Activated CD4-positive, alpha-beta T cell treated with anti-CD3 and anti-CD28 coated beads, Interleukin-2, amount 10 ng/mL, durations not matched to agents 7 days and 5 days (primary cell): ENCODE data around the gene ZNF792. TPM values are rescaled to one million over a fixed set of nuclear protein-coding genes. Genes with fewer than 3 reads are reported as not detected.
A peak's percentile ranks its signal among the peaks of the same experiment; 100 is the strongest.
"Not testable (repeated sequence)": the region's sequence is repeated elsewhere in the genome, so short reads cannot be mapped to it uniquely, and the experiment has no call there.

Source experiments
- CTCF ChIA-PET: fragments of 350-600 bp; sonication (Branson Sonifier 250); formaldehyde crosslinking; loops from one replicate; lab custom pipeline; 2021; ENCODE audit warnings: antibody characterized with exemption; lab: Charles Lee
- POLR2A ChIA-PET: fragments of 350-600 bp; sonication (Branson Sonifier 250); formaldehyde crosslinking; loops from one replicate; lab custom pipeline; 2021; ENCODE audit warnings: antibody characterized with exemption; lab: Charles Lee
- DNase-seq: peaks from one replicate; pipeline ENCODE4 v3.0.0-alpha.2; 2020
- H3K27ac Mint-ChIP-seq: one replicate; pipeline ENCODE4 v1.8.0; 2021; ENCODE audit warnings: mild to moderate bottlenecking, moderate library complexity, mixed read lengths
- H3K27me3 Mint-ChIP-seq: one replicate; pipeline ENCODE4 v1.8.0; 2021; ENCODE audit warnings: mixed read lengths
- H3K36me3 Mint-ChIP-seq: one replicate; pipeline ENCODE4 v1.8.0; 2021; ENCODE audit warnings: low read depth, mixed read lengths
- H3K4me1 Mint-ChIP-seq: one replicate; pipeline ENCODE4 v1.8.0; 2021; ENCODE audit warnings: mixed read lengths
- H3K4me3 Mint-ChIP-seq: one replicate; pipeline ENCODE4 v1.8.0; 2021; ENCODE audit warnings: mild to moderate bottlenecking, moderate library complexity, mixed read lengths
- H3K9me3 Mint-ChIP-seq: one replicate; pipeline ENCODE4 v1.8.0; 2021; ENCODE audit warnings: mixed read lengths
- total RNA-seq, 2 experiments: library from RNA; stranded (reverse); gene quantifications; one replicate each; pipeline ENCODE4 v1.2.3, GENCODE V29; 2021

The ZNF792 gene
- total RNA-seq, 2 experiments from 2014 or later = 14.8 to 15.3 TPM

DNA sequence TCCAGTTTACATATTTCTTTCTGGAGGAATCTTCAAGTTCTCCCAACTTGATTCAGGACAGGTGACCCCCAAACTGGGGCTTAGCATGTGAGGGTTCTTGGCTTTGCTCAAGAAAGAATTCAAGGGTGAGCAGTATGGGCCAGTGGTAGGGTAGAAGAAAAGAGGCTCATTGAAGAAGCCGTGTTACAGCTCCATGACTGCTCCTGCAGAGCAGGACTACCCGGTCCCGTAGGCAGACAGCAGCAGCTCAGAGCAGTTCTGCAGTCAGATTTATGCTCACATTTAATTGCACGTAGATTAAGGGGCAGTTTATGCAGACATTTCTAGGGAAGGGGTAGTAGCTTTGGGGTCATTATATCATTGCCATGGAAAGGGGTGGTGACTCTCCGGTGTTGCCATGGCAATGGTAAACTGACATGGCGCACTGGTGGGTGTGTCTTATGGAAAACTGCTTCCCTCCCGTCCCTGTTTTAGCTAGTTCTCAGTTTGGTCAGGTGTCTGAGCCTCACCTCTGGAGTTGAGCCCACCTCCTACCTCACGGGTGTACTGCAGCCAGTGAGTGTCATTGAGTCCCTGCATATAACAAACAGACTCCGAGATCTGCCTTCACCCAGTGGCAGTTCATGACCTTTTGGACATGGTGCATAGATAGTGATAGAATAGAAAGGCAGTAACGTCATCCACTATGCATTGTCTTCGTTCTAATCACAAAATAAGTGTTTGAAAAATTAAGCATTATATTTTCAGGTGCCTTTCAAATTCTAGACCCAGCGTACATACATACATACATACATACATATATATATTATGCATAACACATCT, 16.0 kb upstream of the ZNF792 start:
- peaks cover 15% of the 10 kb centered on the region for H3K9me3 Mint-ChIP-seq
- no peak overlapping the region for H3K4me3 Mint-ChIP-seq
- H3K27me3 Mint-ChIP-seq = peaks cover 2% of the 10 kb centered on the region
- POLR2A ChIA-PET = no interaction called here
- H3K4me1 Mint-ChIP-seq = peaks cover 4% of the 10 kb centered on the region
- no peak overlapping the region for H3K27ac Mint-ChIP-seq
- CTCF ChIA-PET = interaction anchor here (0.5 to 1.6 kb wide), 5 partner anchors 10 to 135 kb away, joined by 3 to 7 read pairs (median 3); no protein-coding TSS in a partner anchor
- H3K36me3 Mint-ChIP-seq = peaks cover 8% of the 10 kb centered on the region
- no peak for DNase-seq

GRCh38 chr19:34976611-34977010, 12.6 kb upstream of the ZNF792 start:
- no peak for DNase-seq
- H3K4me1 Mint-ChIP-seq = peaks cover 23% of the 10 kb centered on the region
- CTCF ChIA-PET = no interaction called here
- POLR2A ChIA-PET = no interaction called here
- peaks cover 16% of the 10 kb centered on the region for H3K9me3 Mint-ChIP-seq
- no peak overlapping the region for H3K27ac Mint-ChIP-seq
- no peaks in the 10 kb centered on the region for H3K27me3 Mint-ChIP-seq
- H3K36me3 Mint-ChIP-seq = peaks cover 8% of the 10 kb centered on the region
- H3K4me3 Mint-ChIP-seq = no peak overlapping the region

DNA sequence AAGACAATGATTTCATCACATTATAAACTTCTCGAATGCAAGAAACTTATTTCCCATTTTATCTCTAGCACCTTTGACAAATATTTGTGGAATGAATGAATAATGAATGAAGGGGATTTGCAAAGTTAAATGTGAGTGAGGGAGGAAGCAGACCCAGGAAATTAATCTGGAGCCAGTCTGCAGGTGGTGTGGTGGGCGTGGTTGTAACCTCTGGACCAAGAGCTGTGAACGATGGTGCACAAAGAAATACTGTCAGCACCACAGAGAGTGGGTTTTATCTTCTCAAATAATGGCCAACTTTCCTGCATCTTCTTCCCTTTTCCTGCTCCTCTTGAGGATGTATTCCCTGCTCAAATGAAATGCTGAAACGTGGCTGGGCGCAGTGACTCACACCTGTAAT, 11.0 kb upstream of the ZNF792 start:
- peaks cover 8% of the 10 kb centered on the region for H3K36me3 Mint-ChIP-seq
- POLR2A ChIA-PET = no interaction called here
- H3K27me3 Mint-ChIP-seq = no peaks in the 10 kb centered on the region
- CTCF ChIA-PET = interaction anchor here (1.3 to 2.7 kb wide), 2 partner anchors 20 to 26 kb away, joined by 4 to 14 read pairs; partner anchors contain the start of gene GRAMD1A
- DNase-seq = no peak
- peaks cover 16% of the 10 kb centered on the region for H3K9me3 Mint-ChIP-seq
- H3K27ac Mint-ChIP-seq = no peak overlapping the region
- peaks cover 23% of the 10 kb centered on the region for H3K4me1 Mint-ChIP-seq
- H3K4me3 Mint-ChIP-seq = no peak overlapping the region

DNA sequence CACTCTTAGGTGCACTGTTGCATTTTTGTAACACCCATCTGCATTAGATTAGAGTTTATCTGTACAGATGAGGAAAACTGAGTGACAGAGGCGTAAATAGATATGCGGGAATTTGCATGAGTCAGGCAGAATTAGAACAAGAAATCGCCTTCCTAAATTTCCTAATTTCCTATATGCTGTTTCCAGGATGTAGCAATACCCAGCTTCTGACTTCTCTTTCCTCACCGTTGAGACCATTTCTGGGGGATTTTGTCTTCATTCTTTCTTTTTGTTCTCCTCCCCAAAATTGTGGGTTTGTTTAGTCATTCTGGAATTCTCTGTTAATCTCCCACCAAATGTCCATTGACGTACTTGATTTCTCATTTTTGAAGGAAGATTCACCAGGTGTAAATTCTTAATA, 10.6 kb upstream of the ZNF792 start:
- POLR2A ChIA-PET = no interaction called here
- DNase-seq = no peak
- no peak overlapping the region for H3K27ac Mint-ChIP-seq
- no peaks in the 10 kb centered on the region for H3K27me3 Mint-ChIP-seq
- peaks cover 23% of the 10 kb centered on the region for H3K4me1 Mint-ChIP-seq
- CTCF ChIA-PET = interaction anchor here (1.3 to 2.7 kb wide), 3 partner anchors 14 to 26 kb away, joined by 3 to 14 read pairs (median 4); partner anchors contain the start of gene GRAMD1A
- peaks cover 8% of the 10 kb centered on the region for H3K36me3 Mint-ChIP-seq
- H3K9me3 Mint-ChIP-seq = peaks cover 16% of the 10 kb centered on the region
- no peak overlapping the region for H3K4me3 Mint-ChIP-seq

- H3K9me3 Mint-ChIP-seq = peaks cover 28% of the 10 kb centered on the region
- no peak for DNase-seq
- CTCF ChIA-PET = interaction anchor here (0.6 to 2.7 kb wide), 7 partner anchors 12 to 562 kb away, joined by 3 to 14 read pairs (median 4); partner anchors contain the start of gene GRAMD1A
- H3K4me3 Mint-ChIP-seq = no peak overlapping the region
- no peaks in the 10 kb centered on the region for H3K27me3 Mint-ChIP-seq
- H3K27ac Mint-ChIP-seq = no peak overlapping the region
- peaks cover 23% of the 10 kb centered on the region for H3K4me1 Mint-ChIP-seq
- POLR2A ChIA-PET = no interaction called here
- peaks cover 8% of the 10 kb centered on the region for H3K36me3 Mint-ChIP-seq
Observed at GRCh38 chr19:34972163-34972705, 8.2 kb upstream of the ZNF792 start.

DNA sequence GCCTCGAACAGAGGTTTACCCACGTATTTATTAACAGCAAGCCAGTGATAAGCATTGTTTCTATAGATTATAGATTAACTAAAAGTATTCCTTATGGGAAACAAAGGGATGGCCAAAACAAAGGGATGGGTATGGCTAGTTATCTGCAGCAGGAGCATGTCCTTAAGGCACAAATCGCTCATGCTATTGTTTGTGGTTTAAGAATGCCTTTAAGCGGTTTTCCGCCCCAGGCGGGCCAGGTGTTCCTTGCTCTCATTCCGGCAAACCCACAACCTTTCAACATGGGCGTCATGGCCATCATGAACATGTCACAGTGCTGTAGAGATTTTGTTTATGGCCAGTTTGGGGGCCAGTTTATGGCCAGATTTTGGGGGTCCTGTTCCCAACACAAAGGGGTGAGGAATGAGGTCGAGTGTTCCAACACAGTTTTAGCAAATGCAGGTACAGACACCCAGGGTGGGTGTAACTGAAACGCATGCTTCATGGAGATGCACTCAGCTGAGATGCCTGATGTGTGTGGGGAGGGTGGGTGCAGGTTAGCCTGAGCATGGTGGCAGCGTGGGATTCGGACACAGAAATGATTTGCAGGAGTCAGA, 6.3 kb upstream of the ZNF792 start:
- H3K4me3 Mint-ChIP-seq, H3K27ac Mint-ChIP-seq, POLR2A ChIA-PET, CTCF ChIA-PET, DNase-seq, H3K36me3 Mint-ChIP-seq, H3K27me3 Mint-ChIP-seq: not testable (repeated sequence)
- H3K9me3 Mint-ChIP-seq = peaks cover 31% of the 10 kb centered on the region
- peaks cover 25% of the 10 kb centered on the region for H3K4me1 Mint-ChIP-seq

- DNase-seq = no peak
- no peaks in the 10 kb centered on the region for H3K27me3 Mint-ChIP-seq
- CTCF ChIA-PET = no interaction called here
Observed at GRCh38 chr19:34969721-34970120, 5.7 kb upstream of the ZNF792 start.

DNA sequence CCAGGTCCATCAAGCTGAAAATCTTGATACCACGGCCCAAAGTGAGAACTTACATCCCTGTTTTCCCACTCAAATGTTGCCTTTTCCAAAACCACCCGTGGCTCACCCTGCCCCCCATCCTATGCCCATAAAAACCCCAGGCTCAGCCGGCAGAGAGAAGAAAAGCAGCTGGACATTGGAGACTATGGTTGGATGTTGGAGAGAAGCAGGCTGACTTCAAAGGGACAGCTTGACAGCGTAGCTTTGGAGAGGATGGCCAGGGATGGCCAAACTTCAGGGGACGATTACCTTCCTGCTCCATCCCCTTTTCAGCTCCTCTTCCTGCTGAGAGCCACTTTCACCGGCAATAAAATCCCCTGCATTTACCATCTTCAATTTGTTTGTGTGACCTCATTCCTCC, 3.5 kb upstream of the ZNF792 start:
- ChIA-PET CTCF (interaction anchor here (0.8 to 1.3 kb wide), 3 partner anchors 9 to 46 kb away, joined by 3 read pairs; no protein-coding TSS in a partner anchor), POLR2A (no interaction called here)
- Mint-ChIP-seq H3K4me1 (peaks cover 19% of the 10 kb centered on the region), H3K27ac (peak overlapping the region; percentile 57), H3K4me3 (no peak overlapping the region), H3K9me3 (peaks cover 38% of the 10 kb centered on the region), H3K27me3 (no peaks in the 10 kb centered on the region), H3K36me3 (peaks cover 17% of the 10 kb centered on the region)
- no peak for DNase-seq

More at GRCh38 chr19:34969721-34970120, 5.7 kb upstream of the ZNF792 start:
- no peak overlapping the region for H3K27ac Mint-ChIP-seq
- no peak overlapping the region for H3K4me3 Mint-ChIP-seq
- H3K9me3 Mint-ChIP-seq = peaks cover 31% of the 10 kb centered on the region
- POLR2A ChIA-PET = no interaction called here
- H3K36me3 Mint-ChIP-seq = peaks cover 9% of the 10 kb centered on the region
- H3K4me1 Mint-ChIP-seq = peaks cover 22% of the 10 kb centered on the region

- Mint-ChIP-seq H3K4me1 (peaks cover 35% of the 10 kb centered on the region), H3K9me3 (peaks cover 56% of the 10 kb centered on the region), H3K36me3 (peaks cover 38% of the 10 kb centered on the region), H3K4me3 (peak overlapping the region; percentile 37)
- H3K27ac Mint-ChIP-seq, POLR2A ChIA-PET, DNase-seq, H3K27me3 Mint-ChIP-seq: not testable (repeated sequence)
- CTCF ChIA-PET = interaction anchor here (1.2 kb wide), 1 partner anchor 17 kb away, joined by 3 read pairs; no protein-coding TSS in a partner anchor
Observed at GRCh38 chr19:34965505-34965904, 1.5 kb upstream of the ZNF792 start.

- POLR2A ChIA-PET = no interaction called here
Observed at GRCh38 chr19:34964598-34964997, 569 bp upstream of the ZNF792 start.

GRCh38 chr19:34962687-34963572, 1.1 kb downstream of the ZNF792 start:
- H3K36me3 Mint-ChIP-seq = peaks cover 63% of the 10 kb centered on the region
- H3K27ac Mint-ChIP-seq = peak overlapping the region; percentile 94
- ChIA-PET CTCF (interaction anchor here (0.9 kb wide), 1 partner anchor 27 kb away, joined by 3 read pairs; no protein-coding TSS in a partner anchor), POLR2A (no interaction called here)
- peak overlapping the region; percentile 98 for H3K4me3 Mint-ChIP-seq
- DNase-seq = no peak
- no peaks in the 10 kb centered on the region for H3K27me3 Mint-ChIP-seq
- H3K4me1 Mint-ChIP-seq = peaks cover 38% of the 10 kb centered on the region
- H3K9me3 Mint-ChIP-seq = peaks cover 71% of the 10 kb centered on the region

More at GRCh38 chr19:34964598-34964997, 569 bp upstream of the ZNF792 start:
- no peak for DNase-seq
- Mint-ChIP-seq H3K27me3 (no peaks in the 10 kb centered on the region), H3K9me3 (peaks cover 65% of the 10 kb centered on the region), H3K36me3 (peaks cover 47% of the 10 kb centered on the region), H3K27ac (peak overlapping the region; percentile 52), H3K4me1 (peaks cover 38% of the 10 kb centered on the region), H3K4me3 (peak overlapping the region; percentile 68)
- CTCF ChIA-PET = interaction anchor here (1.2 kb wide), 1 partner anchor 16 kb away, joined by 3 read pairs; no protein-coding TSS in a partner anchor
